Neural progenitor cell (in vitro differentiated cells): ENCODE measurements around the gene TFDP1. TPM values are rescaled to one million over a fixed set of nuclear protein-coding genes. Genes with fewer than 3 reads are reported as not detected.

Experiments
- DNase-seq: peaks from one replicate; pipeline ENCODE4 v3.0.0-alpha.2; 2016; ENCODE audit warnings: low spot score
- H2AFZ ChIP-seq: fragments of 200-600 bp; sonication (generic); replicated peaks from 2 replicates; pipeline ENCODE4 v1.6.1; 2016; ENCODE audit warnings: antibody characterized with exemption
- H3F3A ChIP-seq: fragments of 200-600 bp; sonication (generic); 2 replicates; pipeline ENCODE4 v1.6.1; 2016; ENCODE audit warnings: antibody characterized with exemption, low read depth
- H3K27ac ChIP-seq: fragments of 200-600 bp; sonication (generic); 2 replicates; pipeline ENCODE4 v1.5.1; 2016; ENCODE audit warnings: mild to moderate bottlenecking
- H3K27me3 ChIP-seq: fragments of 200-600 bp; sonication (generic); 2 replicates; pipeline ENCODE4 v1.6.1; 2016; ENCODE audit warnings: mild to moderate bottlenecking, moderate library complexity
- H3K36me3 ChIP-seq: fragments of 200-600 bp; sonication (generic); 2 replicates; pipeline ENCODE4 v1.5.1; 2016
- H3K4me1 ChIP-seq: fragments of 200-600 bp; sonication (generic); 2 replicates; pipeline ENCODE4 v1.6.1; 2016; ENCODE audit warnings: mixed run types
- H3K4me2 ChIP-seq: fragments of 200-600 bp; sonication (generic); 2 replicates; pipeline ENCODE4 v1.6.1; 2016
- H3K4me3 ChIP-seq: fragments of 200-600 bp; sonication (generic); 2 replicates; pipeline ENCODE4 v1.5.1; 2016
- H3K79me2 ChIP-seq: fragments of 200-600 bp; sonication (generic); 2 replicates; pipeline ENCODE4 v1.6.1; 2016; ENCODE audit warnings: low read depth
- H3K9ac ChIP-seq: fragments of 200-600 bp; sonication (generic); 2 replicates; pipeline ENCODE4 v1.6.1; 2016
- H3K9me3 ChIP-seq: fragments of 200-600 bp; sonication (generic); 2 replicates; pipeline ENCODE4 v1.5.1; 2016; ENCODE audit warnings: low read depth
- H4K20me1 ChIP-seq: fragments of 200-600 bp; sonication (generic); 2 replicates; pipeline ENCODE4 v1.6.1; 2016; ENCODE audit warnings: low read depth
- H3K27ac Mint-ChIP-seq: 3 replicates; pipeline ENCODE4 v1.8.0; 2021; ENCODE audit warnings: mixed read lengths
- H3K27me3 Mint-ChIP-seq: 2 replicates; pipeline ENCODE4 v1.8.0; 2022; ENCODE audit warnings: low read depth, mild to moderate bottlenecking, inconsistent platforms, moderate library complexity, mixed read lengths; ENCODE audit not compliant: insufficient read depth
- H3K36me3 Mint-ChIP-seq: 3 replicates; pipeline ENCODE4 v1.8.0; 2021; ENCODE audit warnings: mixed read lengths
- H3K4me1 Mint-ChIP-seq: 3 replicates; pipeline ENCODE4 v1.8.0; 2021; ENCODE audit warnings: mixed read lengths
- H3K4me3 Mint-ChIP-seq: 3 replicates; pipeline ENCODE4 v1.8.0; 2021; ENCODE audit warnings: mild to moderate bottlenecking, moderate library complexity, mixed read lengths
- H3K9me3 Mint-ChIP-seq: 3 replicates; pipeline ENCODE4 v1.8.0; 2020; ENCODE audit warnings: mixed read lengths
- CTCF ChIP-seq: fragments of 200-600 bp; sonication (generic); IDR thresholded peaks from 2 replicates; pipeline ENCODE4 v1.5.1; 2017; ENCODE audit warnings: antibody characterized with exemption, mild to moderate bottlenecking
- EZH2 ChIP-seq: fragments of 200-600 bp; sonication (generic); IDR thresholded peaks from 2 replicates; pipeline ENCODE4 v1.6.1; 2017; ENCODE audit warnings: antibody characterized with exemption, mild to moderate bottlenecking, moderate library complexity
- EZH2phosphoT487 ChIP-seq: fragments of 200-600 bp; sonication (generic); IDR thresholded peaks from 2 replicates; pipeline ENCODE4 v1.6.1; 2017; ENCODE audit warnings: antibody characterized with exemption
- total RNA-seq: library from RNA; depleted of rRNA; stranded (reverse); fragments of >200 nt; gene quantifications from 2 replicates; pipeline ENCODE4 v1.2.3, GENCODE V29; 2015; ENCODE audit warnings: low replicate concordance

TFDP1 gene
- total RNA-seq, 1 donor from 2014 or later, result 88.6 TPM

- Histone ChIP-seq H3K36me3 (peaks cover 7% of the 10 kb centered on the region), H3K4me2 (no peak overlapping the region), H3K27me3 (no peaks in the 10 kb centered on the region), H2AFZ (no peak overlapping the region), H3F3A (peaks cover 4% of the 10 kb centered on the region), H4K20me1 (peaks cover 63% of the 10 kb centered on the region), H3K9me3 (no peaks in the 10 kb centered on the region), H3K4me3 (no peak overlapping the region), H3K4me1 (peaks cover 11% of the 10 kb centered on the region), H3K27ac (no peak overlapping the region), H3K79me2 (peaks cover 84% of the 10 kb centered on the region), H3K9ac (no peak overlapping the region)
- Mint-ChIP-seq H3K4me3 (no peak overlapping the region), H3K36me3 (peaks cover 58% of the 10 kb centered on the region), H3K4me1 (peaks cover 19% of the 10 kb centered on the region), H3K27me3 (peaks cover 14% of the 10 kb centered on the region), H3K27ac (no peak overlapping the region), H3K9me3 (peaks cover 15% of the 10 kb centered on the region)
- no peak for DNase-seq
- TF ChIP-seq EZH2phosphoT487 (no peak), EZH2 (no peak), CTCF (no peak)
These were observed 4.0 kb downstream of the TFDP1 start for GRCh38 chr13:113588394-113589111.

GRCh38 chr13:113589251-113589960 lies 4.9 kb downstream of the TFDP1 start:
- Histone ChIP-seq H3K27me3 (no peaks in the 10 kb centered on the region), H3K79me2 (peaks cover 92% of the 10 kb centered on the region), H3K9ac (no peak overlapping the region), H3K36me3 (peaks cover 7% of the 10 kb centered on the region), H3F3A (no peaks in the 10 kb centered on the region), H4K20me1 (peaks cover 63% of the 10 kb centered on the region), H3K9me3 (no peaks in the 10 kb centered on the region), H3K27ac (no peak overlapping the region), H3K4me2 (no peak overlapping the region), H3K4me3 (no peak overlapping the region), H2AFZ (no peak overlapping the region), H3K4me1 (peaks cover 11% of the 10 kb centered on the region)
- TF ChIP-seq EZH2, result no peak
- Mint-ChIP-seq H3K4me3 (no peak overlapping the region), H3K36me3 (peaks cover 58% of the 10 kb centered on the region), H3K9me3 (peaks cover 15% of the 10 kb centered on the region), H3K27ac (no peak overlapping the region), H3K4me1 (peaks cover 16% of the 10 kb centered on the region), H3K27me3 (peaks cover 14% of the 10 kb centered on the region)
- no peak for DNase-seq

- Histone ChIP-seq H3K9me3 (no peaks in the 10 kb centered on the region), H3K4me3 (no peak overlapping the region), H3K36me3 (peaks cover 7% of the 10 kb centered on the region), H3K79me2 (peaks cover 98% of the 10 kb centered on the region), H3K4me1 (peaks cover 11% of the 10 kb centered on the region), H3K27me3 (no peaks in the 10 kb centered on the region), H3K27ac (no peak overlapping the region), H3K4me2 (no peak overlapping the region), H4K20me1 (peaks cover 63% of the 10 kb centered on the region), H3K9ac (no peak overlapping the region), H2AFZ (no peak overlapping the region), H3F3A (no peaks in the 10 kb centered on the region)
- H3K4me3 Mint-ChIP-seq, result no peak overlapping the region
- TF ChIP-seq CTCF, result no peak
- TF ChIP-seq EZH2, result no peak
- no peak for TF ChIP-seq EZH2phosphoT487
- H3K36me3 Mint-ChIP-seq, result peaks cover 63% of the 10 kb centered on the region
- H3K27ac Mint-ChIP-seq, result no peak overlapping the region
- H3K4me1 Mint-ChIP-seq, result peaks cover 16% of the 10 kb centered on the region
- no peak for DNase-seq
- H3K9me3 Mint-ChIP-seq, result peaks cover 21% of the 10 kb centered on the region
- peaks cover 14% of the 10 kb centered on the region for H3K27me3 Mint-ChIP-seq
These were observed 5.4 kb downstream of the TFDP1 start for GRCh38 chr13:113589961-113590339.

GRCh38 chr13:113591750-113592149 lies 7.2 kb downstream of the TFDP1 start:
- H3K27me3 ChIP-seq, result no peaks in the 10 kb centered on the region
- no peak overlapping the region for H3K4me3 Mint-ChIP-seq

More at GRCh38 chr13:113591750-113592149, 7.2 kb downstream of the TFDP1 start:
- no peaks in the 10 kb centered on the region for H3K4me1 ChIP-seq
- TF ChIP-seq CTCF, result no peak
- no peak for TF ChIP-seq EZH2phosphoT487
- TF ChIP-seq EZH2, result no peak
- H3K9me3 Mint-ChIP-seq, result peaks cover 26% of the 10 kb centered on the region
- H2AFZ ChIP-seq, result no peak overlapping the region
- no peaks in the 10 kb centered on the region for H3F3A ChIP-seq
- peaks cover 100% of the 10 kb centered on the region for H3K79me2 ChIP-seq
- no peak for DNase-seq
- peaks cover 48% of the 10 kb centered on the region for H4K20me1 ChIP-seq
- H3K4me3 ChIP-seq, result no peak overlapping the region
- no peak overlapping the region for H3K27ac Mint-ChIP-seq
- H3K36me3 ChIP-seq, result peaks cover 7% of the 10 kb centered on the region
- peaks cover 5% of the 10 kb centered on the region for H3K4me1 Mint-ChIP-seq
- H3K9ac ChIP-seq, result no peak overlapping the region
- peaks cover 9% of the 10 kb centered on the region for H3K27me3 Mint-ChIP-seq
- H3K27ac ChIP-seq, result no peak overlapping the region
- no peaks in the 10 kb centered on the region for H3K9me3 ChIP-seq
- H3K36me3 Mint-ChIP-seq, result peaks cover 70% of the 10 kb centered on the region
- no peak overlapping the region for H3K4me2 ChIP-seq
